NCI-H187 (cell line): ENCODE results near the gene UBR3.
A peak's percentile ranks its signal among the peaks of the same experiment; 100 is the strongest.
"Not testable (repeated sequence)": the region's sequence is repeated elsewhere in the genome, so short reads cannot be mapped to it uniquely, and the experiment has no call there.

Experiments used
- DNase-seq, 2 experiments: peaks; one replicate each; lab custom pipeline; 2025; lab: John Stamatoyannopoulos, UW

Gene UBR3

GRCh38 chr2:169824373-169825333 is 2.6 kb upstream of the UBR3 start, which contains the start of gene METTL5:
METTL5 (minus strand) TSS chr2:169824905; CDS start chr2:169824597, 308 bp downstream.
- DNase-seq = peak; percentile 23 to 54

GRCh38 chr2:169828141-169828811 is 1.0 kb downstream of the UBR3 start:
- DNase-seq = peak; percentile 3 to 24

GRCh38 chr2:169834401-169834800 is 7.1 kb downstream of the UBR3 start:
- no peak for DNase-seq

GRCh38 chr2:169838743-169839489 is 11.7 kb downstream of the UBR3 start:
- DNase-seq = no peak

GRCh38 chr2:169839954-169840746 is 12.9 kb downstream of the UBR3 start:
- no peak for DNase-seq

- no peak for DNase-seq
Measured at GRCh38 chr2:169840747-169841142, 13.5 kb downstream of the UBR3 start.

- not testable (repeated sequence) for DNase-seq
Measured at GRCh38 chr2:169841625-169842024, 14.4 kb downstream of the UBR3 start.

GRCh38 chr2:169845016-169845415 is 17.8 kb downstream of the UBR3 start:
- no peak for DNase-seq

- DNase-seq = not testable (repeated sequence)
Measured at GRCh38 chr2:169848959-169849693, 21.9 kb downstream of the UBR3 start.

- DNase-seq = no peak
Measured at GRCh38 chr2:169849710-169850109, 22.5 kb downstream of the UBR3 start.

GRCh38 chr2:169853041-169853668 is 25.9 kb downstream of the UBR3 start:
- DNase-seq = no peak

GRCh38 chr2:169855281-169856258 is 28.3 kb downstream of the UBR3 start:
- DNase-seq = not testable (repeated sequence)

GRCh38 chr2:169859423-169859822 is 32.2 kb downstream of the UBR3 start:
- no peak for DNase-seq

GRCh38 chr2:169860149-169860548 is 32.9 kb downstream of the UBR3 start:
- no peak for DNase-seq

- DNase-seq = no peak
Measured at GRCh38 chr2:169862816-169863215, 35.6 kb downstream of the UBR3 start.

- DNase-seq = no peak
Measured at GRCh38 chr2:169865492-169865891, 38.2 kb downstream of the UBR3 start.

- DNase-seq = not testable (repeated sequence)
Measured at GRCh38 chr2:169866230-169866629, 39.0 kb downstream of the UBR3 start.

GRCh38 chr2:169867579-169867978 is 40.3 kb downstream of the UBR3 start:
- DNase-seq = no peak

GRCh38 chr2:169868951-169869350 is 41.7 kb downstream of the UBR3 start:
- no peak for DNase-seq
